Measurements from ENCODE around the gene PUS1. TPM values are rescaled to one million over a fixed set of nuclear protein-coding genes. Genes with fewer than 3 reads are reported as not detected.

The PUS1 gene
- total and polyA plus RNA-seq, 2 of the 8 experiments (the other 6 are each of a cell fraction or from before 2014, with no cell fraction given): 48.1 to 81.2 TPM

- Histone ChIP-seq H3K79me1 (ENCODE audit: low read depth, low read length) (no peaks in the 10 kb centered on the region), H3K4me3 (ENCODE audit: extremely low read depth in 1 of 4, insufficient read depth in 2 of 4, low read depth in 3 of 4, low read length in 4 of 4) (no peak overlapping the region), H3K23me2 (ENCODE audit: low read depth, low read length) (peaks cover 4% of the 10 kb centered on the region; the same call in 1 of the 2 replicates), H3K4me2 (ENCODE audit: insufficient read depth in 1 of 2, low read depth in 2 of 2, low read length in 2 of 2) (no peak overlapping the region), H3K18ac (ENCODE audit: extremely low read depth, low read length) (no peak overlapping the region), H3K4ac (replicated peaks; ENCODE audit: insufficient read length, low read depth, low read length) (no peak overlapping the region), H2AK5ac (ENCODE audit: low read depth, low read length) (no peak overlapping the region), H4K8ac (ENCODE audit: extremely low read depth, insufficient read depth, low read length) (no peak overlapping the region; the same call in 1 of the 2 replicates), H3K79me2 (ENCODE audit: control insufficient read depth in 1 of 2, insufficient read depth in 2 of 2, low read length in 2 of 2) (no peaks in the 10 kb centered on the region), H4K91ac (replicated peaks; ENCODE audit: insufficient read length, low read length) (no peak overlapping the region), H3K36me3 (ENCODE audit: control insufficient read depth in 2 of 4, insufficient read depth in 4 of 4, low read length in 3 of 4) (peaks cover 4 to 25% (median 10%) of the 10 kb centered on the region in 4 experiments; a peak in 6 of 8 replicates), H2AFZ (ENCODE audit: low read length) (no peak overlapping the region), H3K9me3 (ENCODE audit: insufficient read depth in 2 of 2, low read depth in 1 of 2, low read length in 1 of 2) (no peaks in the 10 kb centered on the region; a peak in 1 of 4 replicates), H4K20me1 (replicated peaks in 1 of 2; ENCODE audit: control insufficient read depth in 1 of 2, insufficient read depth in 2 of 2, low read length in 2 of 2) (peaks cover 0 to 10% of the 10 kb centered on the region in 2 experiments), H2BK120ac (replicated peaks; ENCODE audit: low read depth, low read length) (no peak overlapping the region), H3K14ac (ENCODE audit: insufficient read length) (no peak overlapping the region), H3K27me3 (replicated peaks in 1 of 4; ENCODE audit: control insufficient read depth in 3 of 4, extremely low read depth in 1 of 4, insufficient read depth in 3 of 4, low read length in 3 of 4) (no peaks in the 10 kb centered on the region), H2BK12ac (ENCODE audit: low read depth, low read length) (no peak overlapping the region), H3K27ac (ENCODE audit: low read depth, low read length) (no peak overlapping the region), H4K5ac (ENCODE audit: insufficient read length, low read depth, low read length) (no peak overlapping the region), H2BK5ac (ENCODE audit: low read depth, low read length) (no peak overlapping the region), H2BK15ac (ENCODE audit: low read length) (no peak overlapping the region), H3K23ac (ENCODE audit: insufficient read length) (no peak overlapping the region), H3K4me1 (replicated peaks in 1 of 4; ENCODE audit: control insufficient read depth in 3 of 4, insufficient read depth in 4 of 4, low read length in 3 of 4) (peaks cover 0 to 3% (median 0%) of the 10 kb centered on the region in 4 experiments; a peak in 1 of 7 replicates), H2BK20ac (ENCODE audit: low read length) (no peak overlapping the region), H3K9ac (replicated peaks in 1 of 4; ENCODE audit: extremely low read depth in 1 of 4, low read depth in 3 of 4, low read length in 3 of 4) (no peak overlapping the region), H3K56ac (replicated peaks; ENCODE audit: insufficient read length, low read depth, low read length) (no peak overlapping the region)
- WGBS, 2 experiments (ENCODE audit: extremely low coverage in 1 of 2, insufficient coverage in 1 of 2, insufficient read length in 1 of 2, insufficient replicate concordance in 2 of 2, low coverage in 1 of 2, low lambda C conversion rate in 2 of 2, missing lambda C conversion rate in 1 of 2): 96% methylated on average over 13 of the region's 13 CpGs; no CpG with 5 or more reads in 1 of the 2 experiments
- FAIRE-seq (no peak), DNase-seq (ENCODE audit: low read depth in 1 of 2, low spot score in 2 of 2) (no peak)
- ChIA-PET POLR2A (ENCODE audit: partially characterized antibody) (interaction anchor here (0.9 to 4.5 kb wide), 4 partner anchors 15 to 53 kb away, joined by 3 to 27 read pairs (median 4); no protein-coding TSS in a partner anchor), CTCF (ENCODE audit: partially characterized antibody) (no interaction called here)
- TF ChIP-seq EZH2 (IDR thresholded peaks at IDR 0.05; ENCODE audit: low read depth, low read length, severe bottlenecking) (no peak), ATF2 (IDR thresholded peaks at IDR 0.05; ENCODE audit: low read length) (no peak), HDAC2 (IDR thresholded peaks at IDR 0.05; ENCODE audit: borderline replicate concordance in 1 of 2, low read depth in 2 of 2, low read length in 2 of 2) (no peak), RFX5 (IDR thresholded peaks at IDR 0.05; ENCODE audit: borderline replicate concordance, low read depth, low read length) (no peak), POLR2AphosphoS5 (IDR thresholded peaks at IDR 0.05; ENCODE audit: low read depth, low read length) (no peak), RNF2 (IDR thresholded peaks at IDR 0.05; ENCODE audit: borderline replicate concordance, low read depth, low read length, missing control alignments, poor library complexity, severe bottlenecking) (no peak), SP2 (IDR thresholded peaks at IDR 0.05; ENCODE audit: low read length) (no peak), SIN3A (conservative IDR thresholded peaks at IDR 0.05 in 1 of 2, IDR thresholded peaks at IDR 0.05 in 1 of 2; ENCODE audit: low read depth in 1 of 2, low read length in 2 of 2) (no peak), BCL11A (IDR thresholded peaks at IDR 0.05; ENCODE audit: low read depth in 2 of 2, low read length in 2 of 2) (no peak), POLR2A (IDR thresholded peaks at IDR 0.05; ENCODE audit: control extremely low read depth in 1 of 2, low read depth in 2 of 2, low read length in 2 of 2) (no peak), ATF3 (IDR thresholded peaks at IDR 0.05; ENCODE audit: insufficient read depth, low read depth, low read length) (no peak)
Measured at GRCh38 chr12:131922772-131923171, 6.3 kb upstream of the PUS1 start.
